ENCODE measurements around the gene ACTMAP. TPM values are rescaled to one million over a fixed set of nuclear protein-coding genes. Genes with fewer than 3 reads are reported as not detected.

Gene ACTMAP
- total and polyA plus RNA-seq, 9 of the 15 experiments (the other 6 are each of a cell fraction or from before 2014, with no cell fraction given), result 1.7 to 16.6 (median 4.9) TPM

GRCh38 chr19:40750874-40751537 lies 729 bp upstream of the ACTMAP start, which contains the start of gene SNRPA (continued):
- TF ChIP-seq REST (IDR thresholded peaks at IDR 0.05; ENCODE audit: borderline replicate concordance) (no peak), REST (CRISPR knock-in tag; IDR thresholded peaks at IDR 0.05; ENCODE audit: low read depth) (no peak), NRF1 (conservative IDR thresholded peaks at IDR 0.05 in 1 of 2, IDR thresholded peaks at IDR 0.05 in 1 of 2) (peak; percentile 50 to 58; a peak in 3 of 4 replicates), ZNF780A (CRISPR knock-in tag; IDR thresholded peaks at IDR 0.05) (no peak), CC2D1A (IDR thresholded peaks at IDR 0.05) (0 out of 2 replicates have a peak, but pooled peaks have one; percentile 36), E2F6 (IDR thresholded peaks at IDR 0.05; ENCODE audit: borderline replicate concordance in 1 of 2, extremely low read depth in 1 of 2, insufficient read depth in 1 of 2, insufficient read length in 1 of 2, low read depth in 1 of 2, low read length in 1 of 2, poor library complexity in 1 of 2, severe bottlenecking in 1 of 2) (peak; percentile 93 to 94), GTF2B (IDR thresholded peaks at IDR 0.05; ENCODE audit: extremely low read depth, insufficient read length) (no peak), CSDE1 (IDR thresholded peaks at IDR 0.05) (no peak), HNRNPUL1 (IDR thresholded peaks at IDR 0.05; ENCODE audit: low read length) (no peak), TAF9B (IDR thresholded peaks at IDR 0.05; ENCODE audit: partially characterized antibody) (peak; percentile 79), ZBTB2 (IDR thresholded peaks at IDR 0.05) (no peak), TEAD4 (IDR thresholded peaks at IDR 0.05; ENCODE audit: low read length) (no peak; the same call in 1 of the 2 replicates), TEAD4 (CRISPR knock-in tag; IDR thresholded peaks at IDR 0.05; ENCODE audit: borderline replicate concordance) (no peak), DPF2 (IDR thresholded peaks at IDR 0.05) (0 out of 2 replicates have a peak, but pooled peaks have one; percentile 28), CREM (IDR thresholded peaks at IDR 0.05; ENCODE audit: low read depth) (peak; percentile 90), POLR2AphosphoS2 (IDR thresholded peaks at IDR 0.05; ENCODE audit: low read length) (no peak; the same call in 1 of the 2 replicates), SMARCE1 (IDR thresholded peaks at IDR 0.05) (0 out of 2 replicates have a peak, but pooled peaks have one; percentile 18), ZNF589 (CRISPR knock-in tag; IDR thresholded peaks at IDR 0.05; ENCODE audit: low read depth) (no peak)

All from K562 (cell line).